NCI-H2227 (cell line): ENCODE measurements around the gene CCDC148.
"Not testable (repeated sequence)": the region's sequence is repeated elsewhere in the genome, so short reads cannot be mapped to it uniquely, and the experiment has no call there.

Experiments used
- DNase-seq: peaks from one replicate; lab custom pipeline; 2025; ENCODE audit not compliant: unreplicated experiment; lab: John Stamatoyannopoulos, UW

Gene CCDC148

DNA sequence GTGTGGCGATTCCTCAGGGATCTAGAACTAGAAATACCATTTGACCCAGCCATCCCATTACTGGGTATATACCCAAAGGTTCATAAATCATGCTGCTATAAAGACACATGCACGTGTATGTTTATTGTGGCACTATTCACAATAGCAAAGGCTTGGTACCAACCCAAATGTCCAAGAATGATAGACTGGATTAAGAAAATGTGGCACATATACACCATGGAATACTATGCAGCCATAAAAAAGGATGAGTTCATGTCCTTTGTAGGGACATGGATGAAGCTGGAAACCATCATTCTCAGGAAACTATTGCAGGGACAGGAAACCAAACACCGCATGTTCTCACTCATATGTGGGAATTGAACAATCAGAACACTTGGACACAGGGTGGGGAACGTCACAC is 17.5 kb downstream of the CCDC148 start:
- not testable (repeated sequence) for DNase-seq

DNA sequence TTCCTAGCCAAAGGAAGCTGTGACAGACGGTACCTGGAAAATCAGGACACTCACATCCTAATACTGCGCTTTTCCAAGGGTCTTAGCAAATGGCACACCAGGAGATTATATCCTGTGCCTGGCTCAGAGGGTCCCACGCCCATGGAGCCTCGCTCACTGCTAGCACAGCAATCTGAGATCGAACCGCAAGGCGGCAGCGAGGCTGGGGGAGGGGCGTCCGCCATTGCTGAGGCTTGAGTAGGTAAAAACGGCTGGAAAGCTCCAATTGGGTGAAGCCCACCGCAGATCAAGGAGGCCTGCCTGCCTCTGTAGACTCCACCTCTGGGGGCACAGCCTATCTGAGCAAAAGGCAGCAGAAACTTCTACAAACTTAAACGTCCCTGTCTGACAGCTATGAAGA is 22.8 kb downstream of the CCDC148 start:
- not testable (repeated sequence) for DNase-seq

DNA sequence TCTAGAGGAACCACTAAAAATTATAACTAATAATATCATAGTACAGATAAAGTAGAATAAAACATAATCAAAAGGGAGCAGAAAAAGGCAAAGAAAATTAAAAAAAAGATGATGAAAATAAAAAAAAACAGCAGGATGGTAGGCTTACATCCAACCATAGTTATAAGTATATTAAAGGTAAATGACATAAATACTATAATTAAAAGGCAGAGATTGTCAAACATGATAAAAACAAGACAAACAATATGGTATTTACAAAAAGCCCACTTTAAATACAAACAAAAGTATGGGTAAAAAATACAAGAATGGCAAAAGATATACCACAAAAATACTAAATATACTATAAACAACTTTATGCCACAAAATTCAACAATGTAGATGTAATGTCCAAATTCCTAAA is 24.4 kb downstream of the CCDC148 start:
- no peak for DNase-seq

DNA sequence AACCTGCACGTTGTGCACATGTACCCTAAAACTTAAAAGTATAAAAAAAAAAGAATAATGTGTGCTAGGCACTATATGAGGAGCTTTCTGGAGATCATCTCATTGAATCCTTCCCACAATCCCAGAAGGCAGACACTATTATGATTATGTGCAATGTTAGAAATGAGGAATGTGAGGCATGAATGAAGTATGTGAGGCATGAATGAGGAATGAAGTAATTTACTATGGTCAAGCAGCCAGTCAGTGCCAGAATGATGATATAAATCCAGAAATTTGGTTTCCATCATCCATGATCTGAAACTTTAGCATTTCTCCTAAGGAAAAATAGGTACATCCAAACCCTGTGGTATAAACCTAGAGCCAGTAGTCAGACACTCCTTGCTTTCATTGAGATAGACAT is 42.0 kb downstream of the CCDC148 start:
- DNase-seq = no peak

DNA sequence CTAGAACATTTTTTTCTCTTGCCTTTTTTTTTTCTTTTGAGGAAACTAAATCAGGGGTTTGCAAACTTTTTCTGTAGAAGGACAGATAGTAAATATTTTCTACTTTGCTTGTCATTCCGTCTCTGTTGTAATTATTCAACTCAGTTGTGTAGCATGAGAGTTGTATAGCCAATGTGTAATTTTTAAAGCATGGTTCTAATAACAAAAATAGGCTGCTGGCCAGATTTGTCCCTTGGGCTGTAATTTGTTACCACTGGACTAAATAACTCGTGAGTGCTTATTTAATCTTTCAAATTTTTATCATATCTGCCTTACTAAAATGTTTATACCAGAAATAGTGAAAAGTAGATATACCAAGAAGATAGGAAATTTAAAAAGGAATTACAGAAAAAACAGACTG is 43.0 kb downstream of the CCDC148 start:
- no peak for DNase-seq

DNA sequence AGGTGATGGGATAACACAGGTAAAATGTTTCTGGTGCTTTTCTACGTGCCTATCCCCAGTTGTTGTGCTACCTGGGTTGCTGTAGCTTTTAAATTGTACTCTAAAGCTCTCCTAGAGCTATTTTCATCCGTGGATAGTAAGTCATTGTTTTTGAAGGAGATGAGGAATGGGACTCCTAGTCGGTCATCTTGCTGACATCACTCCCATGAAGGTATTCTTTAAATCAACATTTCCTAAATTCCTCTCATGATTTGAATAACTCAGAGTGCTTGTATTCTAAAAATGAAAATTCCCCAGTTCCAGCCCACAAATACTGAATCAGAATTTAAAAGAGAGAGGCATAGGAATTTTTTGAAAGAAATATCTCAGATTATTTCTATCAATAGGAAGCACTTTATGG is 44.3 kb downstream of the CCDC148 start:
- DNase-seq = no peak

DNA sequence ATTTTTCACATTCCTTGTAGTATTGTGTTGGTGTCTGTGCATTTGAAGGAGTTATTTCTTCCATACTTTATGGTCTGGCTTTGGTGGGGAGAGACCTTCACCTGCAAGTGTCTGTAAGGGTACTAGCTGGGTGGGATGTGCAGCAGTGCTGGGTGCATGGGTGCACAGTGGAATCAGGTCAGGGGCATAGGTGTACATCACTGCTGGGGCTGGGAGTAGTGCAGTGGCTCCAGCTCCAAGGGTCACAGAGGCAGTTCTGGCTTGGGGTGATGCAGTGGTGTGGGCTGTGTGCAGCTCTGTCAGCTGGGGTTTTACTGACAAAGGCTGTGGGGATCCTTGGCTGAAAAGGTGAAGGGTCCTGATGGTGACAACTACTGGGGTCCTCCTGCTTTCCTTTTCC is 44.8 kb downstream of the CCDC148 start:
- no peak for DNase-seq

DNA sequence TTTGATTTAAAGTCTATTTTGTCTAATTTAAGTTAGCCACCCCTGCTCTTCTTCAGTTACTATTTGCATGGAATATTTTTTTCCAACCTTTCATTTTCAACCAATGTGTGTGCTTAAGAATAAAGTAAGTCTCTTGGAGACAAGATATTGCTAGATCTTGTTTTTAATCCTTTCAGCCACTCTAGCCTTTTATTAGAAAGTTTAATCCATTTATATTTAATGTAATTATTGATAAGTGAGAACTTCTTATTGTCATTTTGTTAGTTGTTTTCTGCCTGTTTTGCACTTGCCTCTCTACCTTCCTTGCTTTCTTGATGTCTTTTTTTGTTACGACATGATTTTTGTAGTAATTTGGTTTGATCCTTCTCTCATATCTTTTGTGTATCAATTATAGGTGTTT is 46.4 kb downstream of the CCDC148 start:
- DNase-seq = no peak

DNA sequence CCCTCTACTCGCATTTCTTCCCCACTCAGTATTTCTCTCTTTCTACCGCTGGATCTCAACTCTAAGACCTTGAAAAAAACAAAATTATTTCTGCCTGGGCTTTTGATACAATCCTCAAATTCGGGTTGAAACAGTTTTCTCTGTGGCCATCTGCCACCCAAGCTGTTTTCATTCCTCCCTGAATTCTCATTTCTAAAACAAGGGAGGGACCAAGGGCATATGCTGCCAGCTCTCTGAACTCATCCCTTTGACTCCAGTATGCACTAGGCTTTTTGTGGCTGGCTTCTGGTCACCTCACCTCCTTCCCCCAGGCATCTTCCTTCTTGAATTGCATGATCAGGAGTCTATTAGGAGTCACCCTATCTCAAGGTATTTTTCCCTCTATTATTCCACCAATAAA is 49.5 kb downstream of the CCDC148 start:
- no peak for DNase-seq

DNA sequence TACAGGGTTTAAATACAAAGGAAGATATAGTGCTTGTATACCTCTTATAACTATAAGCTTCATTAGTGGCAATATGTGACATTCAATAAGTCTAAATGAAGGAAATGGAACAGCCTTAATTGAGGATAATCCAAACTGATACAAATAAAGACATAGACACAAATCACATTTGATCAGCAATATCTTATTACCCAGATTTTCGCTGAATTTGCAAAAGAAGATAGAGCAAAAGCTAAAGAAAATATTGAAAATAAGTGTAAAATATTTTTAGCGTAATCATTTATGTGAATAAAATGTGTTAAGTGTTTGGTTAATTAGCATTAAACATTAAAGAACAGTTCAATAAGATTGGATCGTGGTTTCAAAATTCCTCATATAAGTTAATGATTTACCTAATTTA is 51.2 kb downstream of the CCDC148 start:
- DNase-seq = no peak

DNA sequence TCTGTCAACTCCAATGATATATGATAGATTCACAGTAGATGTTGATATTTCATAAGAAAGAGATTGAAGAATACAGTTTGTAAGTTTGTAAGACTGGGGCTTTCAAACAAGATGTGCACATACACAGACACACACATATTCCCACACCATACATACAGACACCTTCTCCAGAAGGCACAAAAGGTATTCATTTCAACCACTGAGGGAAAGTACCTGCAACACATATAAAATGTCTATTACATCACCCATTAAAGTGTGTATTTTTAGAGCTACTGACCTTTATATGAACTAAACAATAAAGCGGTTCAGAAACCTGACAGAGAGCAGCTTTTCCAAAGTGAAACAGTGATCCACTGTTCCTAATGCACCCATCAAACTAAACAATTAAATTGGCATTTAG is 53.3 kb downstream of the CCDC148 start:
- no peak for DNase-seq

DNA sequence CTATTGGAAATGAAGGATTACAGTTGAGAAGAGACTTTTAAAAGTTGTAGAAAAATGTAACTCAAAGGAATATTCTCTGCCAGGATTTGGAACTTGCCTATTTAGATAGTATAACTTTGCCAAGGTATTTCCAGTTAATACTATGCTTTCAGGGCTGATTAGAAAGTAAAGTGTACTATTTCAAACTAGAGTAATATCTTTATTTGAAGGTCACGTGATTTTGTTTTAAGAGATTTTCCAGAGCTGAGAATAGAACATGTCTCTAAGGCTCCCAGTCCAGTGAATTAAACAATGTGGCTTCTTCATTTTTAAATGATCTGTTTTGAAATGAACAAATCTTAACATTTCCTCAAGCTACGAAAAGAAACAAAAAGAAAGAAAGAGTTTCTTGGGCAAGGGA is 53.9 kb downstream of the CCDC148 start:
- no peak for DNase-seq

DNA sequence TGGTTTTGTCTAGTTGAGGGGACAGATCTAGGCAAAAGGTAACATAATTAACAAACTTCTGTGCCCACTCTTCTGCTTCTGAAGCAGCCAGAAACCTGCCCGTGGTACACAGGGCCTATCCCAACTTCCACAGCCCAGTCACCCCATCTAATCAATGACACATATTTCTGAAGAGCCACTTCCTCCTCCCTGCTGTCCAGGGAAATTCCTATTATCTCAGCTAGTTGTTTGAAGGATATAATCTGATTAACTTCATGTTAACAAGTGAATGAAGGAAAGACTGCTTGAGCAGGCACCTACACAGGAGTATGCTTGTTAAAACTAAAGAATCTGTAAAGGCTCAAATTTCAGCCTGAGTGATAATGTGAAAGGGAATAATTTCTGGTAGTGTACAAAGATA is 61.4 kb downstream of the CCDC148 start:
- DNase-seq = no peak

DNA sequence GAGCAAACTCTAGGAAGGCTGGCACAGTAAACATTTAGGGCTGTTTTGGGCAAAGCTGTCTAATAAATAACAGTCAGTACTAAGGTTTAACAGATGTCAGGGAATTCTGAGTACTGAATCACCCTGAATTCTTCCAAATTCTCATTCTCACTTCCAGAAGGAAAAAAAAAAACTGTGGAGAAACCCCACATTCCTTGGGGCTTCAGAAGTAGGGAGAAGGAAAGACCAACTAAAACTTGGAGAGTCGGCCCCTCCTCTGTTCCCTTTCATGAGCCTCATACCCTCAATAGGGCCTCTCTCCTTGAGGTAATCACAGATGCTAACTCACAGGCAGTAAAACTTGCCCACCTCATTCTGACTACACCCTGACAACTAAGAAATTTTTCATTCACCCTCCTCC is 62.1 kb downstream of the CCDC148 start:
- DNase-seq = no peak

- no peak for DNase-seq
These were observed 62.7 kb downstream of the CCDC148 start for GRCh38 chr2:158393886-158394285.

DNA sequence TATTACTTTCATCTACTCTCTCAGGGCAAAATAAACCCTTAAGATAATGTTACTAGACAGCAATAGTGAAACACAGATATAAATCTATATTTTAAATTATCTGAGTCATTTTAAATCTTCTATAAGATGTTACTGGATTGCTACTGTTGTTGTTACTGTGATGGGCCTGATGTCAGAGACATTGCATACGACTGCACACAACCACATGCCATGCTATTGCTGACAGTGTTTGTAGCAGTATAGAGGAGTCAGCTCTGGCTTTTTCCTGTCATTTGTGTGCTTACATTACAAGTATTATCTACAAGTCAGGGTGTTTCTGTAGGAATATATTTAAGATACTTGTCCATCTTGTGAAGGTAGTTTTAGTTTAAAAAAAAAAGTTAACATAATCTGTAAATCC is 63.9 kb downstream of the CCDC148 start:
- no peak for DNase-seq

DNA sequence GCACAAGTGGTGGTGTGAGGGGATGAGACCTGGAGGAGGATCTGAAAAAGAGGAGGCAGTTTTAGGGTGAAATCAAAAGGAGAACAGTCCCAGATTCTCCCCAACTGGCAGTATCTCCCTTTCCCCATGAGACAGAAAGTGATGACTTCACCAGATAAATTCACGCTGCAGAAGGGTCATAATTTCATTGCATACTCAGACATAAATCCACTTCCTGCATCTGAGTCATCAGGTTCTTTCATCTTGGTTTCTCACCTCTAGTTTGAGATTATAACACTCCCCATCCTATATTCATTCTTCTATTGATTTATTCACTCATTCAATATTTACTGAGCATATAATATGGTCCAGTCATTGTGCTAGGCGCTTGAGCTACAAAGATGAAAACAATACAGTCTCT is 64.7 kb downstream of the CCDC148 start:
- DNase-seq = no peak

GRCh38 chr2:158391361-158391760 is 65.2 kb downstream of the CCDC148 start:
- DNase-seq = no peak

DNA sequence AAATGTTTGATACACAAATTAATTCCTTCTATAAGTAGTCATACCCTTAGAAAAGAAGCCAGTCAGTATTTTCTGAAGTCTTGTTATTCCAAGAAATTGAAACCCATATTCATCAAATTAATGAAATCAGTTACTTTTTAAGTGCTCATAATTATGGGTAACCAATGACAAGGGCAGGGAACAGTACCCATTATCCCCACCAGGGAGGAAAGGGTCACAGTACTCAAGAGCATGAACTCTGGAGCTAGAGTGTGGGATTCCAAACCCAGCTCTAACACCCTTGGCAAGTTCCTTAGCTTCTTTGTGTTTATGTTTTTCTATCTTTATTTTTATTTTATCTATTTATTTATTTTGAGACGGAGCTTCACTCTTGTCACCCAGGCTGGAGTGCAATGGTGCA is 68.4 kb downstream of the CCDC148 start:
- DNase-seq = no peak

DNA sequence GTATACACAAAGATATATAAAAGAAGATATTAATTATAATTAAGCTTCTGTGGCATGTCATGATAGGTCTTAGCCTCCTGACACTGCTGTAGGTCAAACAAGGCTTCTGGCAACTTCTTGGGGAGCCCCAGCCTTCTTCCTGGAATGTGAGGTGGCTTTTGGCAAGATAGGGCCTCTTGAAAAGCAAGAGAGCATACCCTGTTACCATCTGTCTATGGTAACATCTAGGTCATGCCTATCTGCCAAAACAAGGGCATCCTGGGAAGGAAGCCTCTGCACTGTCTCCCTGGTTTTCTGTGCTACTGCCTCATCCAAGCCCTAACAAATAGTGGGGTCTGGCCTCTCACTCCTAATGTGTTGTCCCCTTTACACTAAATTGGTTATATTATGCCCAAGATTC is 70.9 kb downstream of the CCDC148 start:
- no peak for DNase-seq

GRCh38 chr2:158381978-158382377 is 74.6 kb downstream of the CCDC148 start:
- no peak for DNase-seq

DNA sequence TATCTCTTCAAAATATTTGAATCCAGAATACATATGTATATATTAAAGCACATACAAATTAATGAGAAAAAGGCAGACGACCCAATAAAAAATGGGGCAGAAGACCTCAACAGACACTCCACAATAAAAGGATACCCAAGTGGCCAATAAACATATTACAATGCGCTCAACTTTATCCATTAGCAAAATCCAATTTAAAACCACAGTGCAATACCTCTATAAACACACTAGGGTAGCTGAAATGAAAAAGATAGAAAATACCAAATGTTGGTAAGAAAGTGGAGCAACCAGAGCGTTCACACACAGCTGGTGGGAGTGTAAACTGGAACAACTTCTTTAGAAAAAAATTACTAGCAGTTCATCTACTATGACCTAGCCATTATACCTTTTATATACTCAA is 75.3 kb downstream of the CCDC148 start:
- DNase-seq = no peak

DNA sequence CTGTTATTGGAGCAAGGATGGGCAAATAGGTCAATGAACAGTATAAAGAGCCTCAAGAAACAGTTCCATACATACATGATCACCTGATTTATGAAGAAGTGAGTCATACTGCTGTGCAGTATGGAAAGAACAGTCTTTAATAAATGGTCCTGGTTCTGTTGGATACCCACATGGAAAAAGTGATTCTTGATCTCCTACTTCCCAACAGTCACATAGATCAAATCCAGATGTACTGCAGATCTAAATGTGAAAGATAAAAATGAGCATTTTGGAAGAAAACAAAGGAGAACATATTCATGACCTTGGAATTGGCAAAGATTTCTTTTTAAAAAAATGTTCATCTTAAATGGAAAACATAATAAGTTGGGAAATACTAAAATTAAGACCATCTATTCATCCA is 75.8 kb downstream of the CCDC148 start:
- no peak for DNase-seq

DNA sequence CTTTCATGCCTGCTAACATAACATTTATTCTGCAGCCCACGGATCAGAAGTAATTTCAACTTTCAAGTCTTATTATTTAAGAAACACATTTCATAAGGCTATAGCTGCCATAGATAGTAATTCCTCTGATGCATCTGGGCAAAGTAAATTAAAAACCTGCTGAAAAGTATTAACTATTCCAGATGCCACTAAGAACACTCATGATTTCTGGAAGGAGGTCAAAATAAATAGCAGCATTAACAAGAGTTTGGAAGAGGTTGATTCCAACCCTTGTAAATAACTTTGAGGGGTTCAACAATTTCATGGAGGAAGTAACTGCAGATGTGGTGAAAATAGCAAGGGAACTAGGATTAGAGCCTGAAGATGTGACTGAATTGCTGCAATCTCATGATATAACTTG is 77.6 kb downstream of the CCDC148 start:
- no peak for DNase-seq
